H1 (cell line): ENCODE data around the gene GAS7. TPM values are rescaled to one million over a fixed set of nuclear protein-coding genes. Genes with fewer than 3 reads are reported as not detected.

ENCODE experiments used
- CTCF ChIA-PET: fragments of 300-600 bp; sonication (Branson Sonifier 250); formaldehyde crosslinking; loops from one replicate; lab custom pipeline; 2021; ENCODE audit not compliant: partially characterized antibody; lab: Charles Lee
- POLR2A ChIA-PET: fragments of 300-600 bp; sonication (Branson Sonifier 250); formaldehyde crosslinking; loops from one replicate; lab custom pipeline; 2021; ENCODE audit warnings: inconsistent platforms; ENCODE audit not compliant: partially characterized antibody; lab: Charles Lee
- DNase-seq, 2 experiments: peaks; one replicate each; pipeline versions ENCODE4 v3.0.0 to v3.0.0-alpha.2; 2010 to 2022; ENCODE audit warnings: low spot score in 2 of 2, low read depth in 1 of 2, mixed read lengths in 1 of 2
- FAIRE-seq: peaks from 2 replicates; lab custom pipeline; 2011; peaks lifted over from hg19 to GRCh38; lab: Jason Lieb, UNC
- H2AFZ ChIP-seq: 2 replicates; pipeline ENCODE4 v1.8.1; 2012; ENCODE audit warnings: low read length, inconsistent platforms
- H2AK5ac ChIP-seq: 2 replicates; pipeline ENCODE4 v1.6.1; 2013; ENCODE audit warnings: low read depth, low read length
- H2BK120ac ChIP-seq: replicated peaks from 2 replicates; pipeline ENCODE3; 2013; ENCODE audit warnings: low read depth, low read length, inconsistent platforms
- H2BK12ac ChIP-seq: 2 replicates; pipeline ENCODE4 v1.6.1; 2013; ENCODE audit warnings: low read depth, low read length
- H2BK15ac ChIP-seq: 2 replicates; pipeline ENCODE4 v1.6.1; 2013; ENCODE audit warnings: low read length
- H2BK20ac ChIP-seq: 2 replicates; pipeline ENCODE4 v1.6.1; 2013; ENCODE audit warnings: low read length
- H2BK5ac ChIP-seq: 2 replicates; pipeline ENCODE4 v1.6.1; 2013; ENCODE audit warnings: low read depth, low read length
- H3K14ac ChIP-seq: 2 replicates; pipeline ENCODE4 v1.6.1; 2013; ENCODE audit warnings: inconsistent platforms; ENCODE audit not compliant: insufficient read length
- H3K18ac ChIP-seq: 2 replicates; pipeline ENCODE4 v1.6.1; 2013; ENCODE audit warnings: low read length; ENCODE audit errors: extremely low read depth
- H3K23ac ChIP-seq: 2 replicates; pipeline ENCODE4 v1.6.1; 2013; ENCODE audit warnings: inconsistent platforms; ENCODE audit not compliant: insufficient read length
- H3K23me2 ChIP-seq: 2 replicates; pipeline ENCODE4 v1.6.1; 2013; ENCODE audit warnings: low read depth, low read length
- H3K27ac ChIP-seq: 2 replicates; pipeline ENCODE4 v1.6.1; 2011; ENCODE audit warnings: low read depth, low read length, inconsistent platforms
- H3K27me3 ChIP-seq, 4 experiments: replicated peaks in 1 of 4; 1 replicate in 1 of 4; 2 replicates in 3 of 4; pipeline versions ENCODE4 v1.6.1 to v1.8.1; 2011 to 2013; ENCODE audit warnings: low read length in 3 of 4, mild to moderate bottlenecking in 3 of 4, inconsistent platforms in 2 of 4, mixed read lengths in 2 of 4, moderate library complexity in 1 of 4; ENCODE audit not compliant: control insufficient read depth in 3 of 4, insufficient read depth in 3 of 4; ENCODE audit errors: extremely low read depth in 1 of 4
- H3K36me3 ChIP-seq, 4 experiments: 2 replicates each; pipeline versions ENCODE4 v1.6.1 to v1.8.1; 2011 to 2013; ENCODE audit warnings: mild to moderate bottlenecking in 4 of 4, low read length in 3 of 4, moderate library complexity in 2 of 4, control low read depth in 1 of 4, inconsistent platforms in 1 of 4; ENCODE audit not compliant: insufficient read depth in 4 of 4, control insufficient read depth in 2 of 4
- H3K4ac ChIP-seq: replicated peaks from 2 replicates; pipeline ENCODE3; 2013; ENCODE audit warnings: low read length, low read depth, mixed read lengths, inconsistent platforms; ENCODE audit not compliant: insufficient read length
- H3K4me1 ChIP-seq, 4 experiments: replicated peaks in 1 of 4; 1 replicate in 1 of 4; 2 replicates in 3 of 4; pipeline versions ENCODE4 v1.6.1 to v1.8.1; 2011 to 2013; ENCODE audit warnings: low read length in 3 of 4, inconsistent platforms in 2 of 4, mixed read lengths in 1 of 4; ENCODE audit not compliant: insufficient read depth in 4 of 4, control insufficient read depth in 3 of 4
- H3K4me2 ChIP-seq, 2 experiments: 2 replicates each; pipeline versions ENCODE4 v1.6.1 to v1.8.1; 2011 to 2013; ENCODE audit warnings: low read depth in 2 of 2, low read length in 2 of 2, control low read depth in 1 of 2, inconsistent platforms in 1 of 2, mild to moderate bottlenecking in 1 of 2; ENCODE audit not compliant: insufficient read depth in 1 of 2
- H3K4me3 ChIP-seq, 4 experiments: fragments of 200-600, 300-600 bp in 1 of 4; sonication (generic), shearing (Covaris generic), sonication (Bioruptor Twin) in 1 of 4; 2 replicates each; pipeline versions ENCODE4 v1.5.1 to v1.8.1; 2011 to 2016; ENCODE audit warnings: low read length in 4 of 4, low read depth in 3 of 4, control low read depth in 2 of 4, inconsistent platforms in 2 of 4, mild to moderate bottlenecking in 2 of 4, mixed read lengths in 1 of 4, moderate library complexity in 1 of 4; ENCODE audit not compliant: insufficient read depth in 2 of 4; ENCODE audit errors: extremely low read depth in 1 of 4
- H3K56ac ChIP-seq: replicated peaks from 2 replicates; pipeline ENCODE3; 2013; ENCODE audit warnings: low read depth, mild to moderate bottlenecking, mixed read lengths, low read length, inconsistent platforms; ENCODE audit not compliant: insufficient read length
- H3K79me1 ChIP-seq: 2 replicates; pipeline ENCODE4 v1.6.1; 2013; ENCODE audit warnings: low read depth, low read length, control low read depth
- H3K79me2 ChIP-seq, 2 experiments: 2 replicates each; pipeline versions ENCODE4 v1.6.1 to v1.8.1; 2012 to 2013; ENCODE audit warnings: low read length in 2 of 2, mild to moderate bottlenecking in 2 of 2, inconsistent platforms in 1 of 2; ENCODE audit not compliant: insufficient read depth in 2 of 2, control insufficient read depth in 1 of 2
- H3K9ac ChIP-seq, 4 experiments: replicated peaks in 1 of 4; 1 replicate in 1 of 4; 2 replicates in 3 of 4; pipeline versions ENCODE4 v1.6.1 to v1.8.1; 2011 to 2013; ENCODE audit warnings: low read depth in 3 of 4, low read length in 3 of 4, control low read depth in 2 of 4, mild to moderate bottlenecking in 2 of 4, moderate library complexity in 2 of 4, inconsistent platforms in 1 of 4; ENCODE audit errors: extremely low read depth in 1 of 4
- H3K9me3 ChIP-seq, 2 experiments: 2 replicates each; pipeline versions ENCODE4 v1.6.1 to v1.8.1; 2012 to 2013; ENCODE audit warnings: mild to moderate bottlenecking in 2 of 2, moderate library complexity in 2 of 2, control low read depth in 1 of 2, inconsistent platforms in 1 of 2, low read depth in 1 of 2, low read length in 1 of 2, mixed read lengths in 1 of 2; ENCODE audit not compliant: insufficient read depth in 2 of 2
- H4K20me1 ChIP-seq, 2 experiments: replicated peaks in 1 of 2; 2 replicates each; pipeline versions ENCODE3 to v1.8.1; 2011 to 2013; ENCODE audit warnings: inconsistent platforms in 2 of 2, low read length in 2 of 2, mild to moderate bottlenecking in 1 of 2; ENCODE audit not compliant: insufficient read depth in 2 of 2, control insufficient read depth in 1 of 2
- H4K5ac ChIP-seq: 2 replicates; pipeline ENCODE4 v1.6.1; 2013; ENCODE audit warnings: low read length, low read depth, mixed read lengths, inconsistent platforms; ENCODE audit not compliant: insufficient read length
- H4K8ac ChIP-seq: 2 replicates; pipeline ENCODE4 v1.8.0; 2013; ENCODE audit warnings: mild to moderate bottlenecking, moderate library complexity, low read length, inconsistent platforms; ENCODE audit not compliant: insufficient read depth; ENCODE audit errors: extremely low read depth
- H4K91ac ChIP-seq: replicated peaks from 2 replicates; pipeline ENCODE3; 2013; ENCODE audit warnings: low read length, mixed read lengths, inconsistent platforms; ENCODE audit not compliant: insufficient read length
- JUN ChIP-seq: IDR thresholded peaks from 2 replicates; pipeline ENCODE4 v1.6.1; 2011; ENCODE audit warnings: low read depth, mild to moderate bottlenecking, improper control_type of control experiment, low read length
- JUND ChIP-seq: IDR thresholded peaks from 2 replicates; pipeline ENCODE4 v1.6.1; 2011; ENCODE audit warnings: mild to moderate bottlenecking, improper control_type of control experiment, low read length
- SRF ChIP-seq: IDR thresholded peaks from 2 replicates; pipeline ENCODE4 v1.6.1; 2011; ENCODE audit warnings: mild to moderate bottlenecking, low read depth, low read length, moderate library complexity
- WGBS, 2 experiments: shearing (Covaris generic) in 1 of 2; methylation state at CpG; one replicate each; pipeline versions ENCODE4 v1.1.6 to v1.1.7; 2013 to 2015; ENCODE audit warnings: low lambda C conversion rate in 2 of 2, mixed read lengths in 2 of 2, inconsistent platforms in 1 of 2, low coverage in 1 of 2, missing lambda C conversion rate in 1 of 2; ENCODE audit not compliant: insufficient replicate concordance in 2 of 2, insufficient coverage in 1 of 2, insufficient read length in 1 of 2; ENCODE audit errors: extremely low coverage in 1 of 2, missing lambda C conversion rate in 1 of 2; 5-methylcytosine and 5-hydroxymethylcytosine counted together
- polyA plus RNA-seq, 7 experiments: library from polyadenylated mRNA; depleted of rRNA in 3 of 7; stranded (reverse) in 5 of 7; unstranded in 2 of 7; fragments of >200 nt in 5 of 7; fragments of 200-250 nt in 2 of 7; gene quantifications; 1 replicate in 5 of 7; 2 replicates in 1 of 7; 4 replicates in 1 of 7; pipeline versions ENCODE4 v1.2.1 to v1.2.3, GENCODE V29; 2011 to 2013; ENCODE audit warnings: missing spikeins in 2 of 7, mixed read lengths in 2 of 7
- total RNA-seq: library from RNA; stranded (reverse); fragmentation: NEBNext Ultra II Directional; extraction: Animal tissue kit (Norgen Biotek cat#: 25700); gene quantifications from 2 replicates; pipeline ENCODE4 v1.2.1, GENCODE V29; 2021
- TF ChIP-seq, protein P1 (sequence below), 3 experiments: IDR thresholded peaks; 1 replicate in 2 of 3; 2 replicates in 1 of 3; pipeline versions ENCODE4 v1.5.1 to v1.6.1; 2011; ENCODE audit warnings: low read length in 3 of 3, mild to moderate bottlenecking in 3 of 3, inconsistent platforms in 2 of 3, low read depth in 1 of 3, moderate library complexity in 1 of 3; ENCODE audit not compliant: insufficient read depth in 1 of 3; ENCODE audit errors: control extremely low read depth in 1 of 3

The GAS7 gene
- total and polyA plus RNA-seq, 2 of the 8 experiments (the other 6 are each of a cell fraction or from before 2014, with no cell fraction given) = 5.0 to 14.5 TPM

DNA sequence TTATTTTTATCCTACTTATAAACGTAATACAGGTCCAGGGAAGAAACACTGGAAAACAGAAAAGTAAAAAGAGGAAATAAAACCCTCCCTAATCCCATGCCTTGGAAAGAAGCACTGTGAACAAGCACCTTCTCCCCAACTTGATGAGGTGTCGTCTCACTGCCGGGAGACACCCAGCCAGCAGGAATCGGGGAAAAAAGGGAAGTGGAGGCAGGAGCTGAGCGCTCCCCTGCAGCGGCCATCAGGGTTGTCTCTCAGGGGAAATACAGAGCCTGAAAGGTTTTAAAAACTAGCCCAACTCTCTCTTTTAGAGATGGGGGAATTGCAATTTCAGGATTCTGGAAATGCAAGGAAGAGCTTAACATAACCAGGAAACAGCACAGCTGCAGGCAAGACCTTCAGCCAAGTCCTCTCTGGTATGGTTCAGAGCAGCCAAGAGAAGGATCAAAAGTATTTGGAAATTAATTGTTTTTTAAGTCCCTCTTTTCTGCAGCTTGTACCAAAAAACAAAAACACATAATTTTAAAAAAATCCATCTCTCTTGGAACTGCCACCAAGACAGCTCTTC, 197.0 kb downstream of the GAS7 start:
- no peak overlapping the region for H3K56ac ChIP-seq
- no peak overlapping the region for H3K4me2 ChIP-seq
- H3K4me3 ChIP-seq = no peak overlapping the region
- no peak overlapping the region for H2BK20ac ChIP-seq
- H3K79me1 ChIP-seq = no peaks in the 10 kb centered on the region
- H3K18ac ChIP-seq = no peak overlapping the region
- CTCF ChIA-PET = interaction anchor here (1.2 to 1.5 kb wide), 3 partner anchors 12 to 76 kb away, joined by 3 to 4 read pairs (median 3); no protein-coding TSS in a partner anchor
- no peak overlapping the region for H4K91ac ChIP-seq
- no peak for FAIRE-seq
- no peak overlapping the region for H2BK5ac ChIP-seq
- TF ChIP-seq JUN (no peak), SRF (no peak), JUND (no peak)
- TF ChIP-seq, protein P1, sequence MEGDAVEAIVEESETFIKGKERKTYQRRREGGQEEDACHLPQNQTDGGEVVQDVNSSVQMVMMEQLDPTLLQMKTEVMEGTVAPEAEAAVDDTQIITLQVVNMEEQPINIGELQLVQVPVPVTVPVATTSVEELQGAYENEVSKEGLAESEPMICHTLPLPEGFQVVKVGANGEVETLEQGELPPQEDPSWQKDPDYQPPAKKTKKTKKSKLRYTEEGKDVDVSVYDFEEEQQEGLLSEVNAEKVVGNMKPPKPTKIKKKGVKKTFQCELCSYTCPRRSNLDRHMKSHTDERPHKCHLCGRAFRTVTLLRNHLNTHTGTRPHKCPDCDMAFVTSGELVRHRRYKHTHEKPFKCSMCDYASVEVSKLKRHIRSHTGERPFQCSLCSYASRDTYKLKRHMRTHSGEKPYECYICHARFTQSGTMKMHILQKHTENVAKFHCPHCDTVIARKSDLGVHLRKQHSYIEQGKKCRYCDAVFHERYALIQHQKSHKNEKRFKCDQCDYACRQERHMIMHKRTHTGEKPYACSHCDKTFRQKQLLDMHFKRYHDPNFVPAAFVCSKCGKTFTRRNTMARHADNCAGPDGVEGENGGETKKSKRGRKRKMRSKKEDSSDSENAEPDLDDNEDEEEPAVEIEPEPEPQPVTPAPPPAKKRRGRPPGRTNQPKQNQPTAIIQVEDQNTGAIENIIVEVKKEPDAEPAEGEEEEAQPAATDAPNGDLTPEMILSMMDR (IDR thresholded peaks at IDR 0.05; ENCODE audit: control extremely low read depth in 1 of 3, insufficient read depth in 1 of 3, low read depth in 1 of 3, low read length in 3 of 3) = no peak
- TF ChIP-seq, all 59 proteins: peak for 0
- POLR2A ChIA-PET = no interaction called here
- Histone ChIP-seq H3K27me3 (no peaks in the 10 kb centered on the region), H3K9me3 (no peaks in the 10 kb centered on the region; a peak in 1 of 4 replicates), H3K23me2 (no peaks in the 10 kb centered on the region), H3K4ac (no peak overlapping the region), H3K23ac (no peak overlapping the region), H3K9ac (no peak overlapping the region), H4K8ac (no peak overlapping the region), H4K20me1 (peaks cover 0 to 1% of the 10 kb centered on the region in 2 experiments), H3K4me1 (no peaks in the 10 kb centered on the region; a peak in 1 of 7 replicates), H4K5ac (no peak overlapping the region), H2BK12ac (no peak overlapping the region), H3K79me2 (no peaks in the 10 kb centered on the region), H3K14ac (no peak overlapping the region), H3K36me3 (no peaks in the 10 kb centered on the region), H2AK5ac (no peak overlapping the region), H3K27ac (no peak overlapping the region), H2BK120ac (no peak overlapping the region), H2BK15ac (no peak overlapping the region), H2AFZ (no peak overlapping the region)
- no peak for DNase-seq
- 87% methylated on average over 6 of the region's 6 CpGs; no CpG with 5 or more reads in 1 of the 2 experiments for WGBS, 2 experiments
